ENCODE measurements around the gene NTSR2.
"Not testable (repeated sequence)": the region's sequence is repeated elsewhere in the genome, so short reads cannot be mapped to it uniquely, and the experiment has no call there.

NTSR2 gene

GRCh38 chr2:11679486-11680181 lies 9.6 kb upstream of the NTSR2 start:
- no peak for DNase-seq (ENCODE audit: low read depth)

GRCh38 chr2:11679016-11679415 lies 9.0 kb upstream of the NTSR2 start:
- DNase-seq (ENCODE audit: low read depth) = no peak

DNA sequence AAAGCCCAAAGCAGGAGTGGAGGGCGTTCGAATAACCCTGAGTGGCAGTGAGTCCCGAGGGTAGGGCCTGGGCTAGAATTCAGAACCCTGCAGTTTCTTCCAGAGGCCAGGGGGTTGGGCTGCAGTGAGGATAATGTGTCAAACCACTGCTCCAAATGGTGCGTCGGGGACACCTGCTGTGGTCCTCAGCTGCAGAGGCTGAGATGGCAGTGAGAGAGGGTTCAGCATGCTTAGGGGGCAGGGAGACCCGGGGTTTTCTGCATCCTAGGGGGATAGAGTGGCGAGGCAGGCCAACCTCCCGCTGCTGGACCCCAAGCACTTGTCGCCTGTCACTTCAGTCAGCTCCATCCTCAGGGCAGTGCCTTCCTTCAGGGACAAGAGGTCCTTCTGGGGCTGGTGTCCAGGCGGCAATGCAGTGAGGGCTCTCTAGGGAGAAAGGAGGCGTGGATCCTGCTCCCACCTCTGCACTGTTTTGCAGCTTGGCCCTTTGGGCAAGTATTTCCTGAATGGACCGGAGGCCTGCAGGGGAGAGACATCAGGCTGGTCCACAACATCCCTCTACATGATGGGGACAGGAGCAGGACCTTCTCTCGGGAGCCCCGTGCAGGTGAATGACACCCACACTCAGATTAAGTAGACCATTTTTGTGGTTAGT lies 8.4 kb upstream of the NTSR2 start:
- no peak for DNase-seq (ENCODE audit: low read depth)

DNA sequence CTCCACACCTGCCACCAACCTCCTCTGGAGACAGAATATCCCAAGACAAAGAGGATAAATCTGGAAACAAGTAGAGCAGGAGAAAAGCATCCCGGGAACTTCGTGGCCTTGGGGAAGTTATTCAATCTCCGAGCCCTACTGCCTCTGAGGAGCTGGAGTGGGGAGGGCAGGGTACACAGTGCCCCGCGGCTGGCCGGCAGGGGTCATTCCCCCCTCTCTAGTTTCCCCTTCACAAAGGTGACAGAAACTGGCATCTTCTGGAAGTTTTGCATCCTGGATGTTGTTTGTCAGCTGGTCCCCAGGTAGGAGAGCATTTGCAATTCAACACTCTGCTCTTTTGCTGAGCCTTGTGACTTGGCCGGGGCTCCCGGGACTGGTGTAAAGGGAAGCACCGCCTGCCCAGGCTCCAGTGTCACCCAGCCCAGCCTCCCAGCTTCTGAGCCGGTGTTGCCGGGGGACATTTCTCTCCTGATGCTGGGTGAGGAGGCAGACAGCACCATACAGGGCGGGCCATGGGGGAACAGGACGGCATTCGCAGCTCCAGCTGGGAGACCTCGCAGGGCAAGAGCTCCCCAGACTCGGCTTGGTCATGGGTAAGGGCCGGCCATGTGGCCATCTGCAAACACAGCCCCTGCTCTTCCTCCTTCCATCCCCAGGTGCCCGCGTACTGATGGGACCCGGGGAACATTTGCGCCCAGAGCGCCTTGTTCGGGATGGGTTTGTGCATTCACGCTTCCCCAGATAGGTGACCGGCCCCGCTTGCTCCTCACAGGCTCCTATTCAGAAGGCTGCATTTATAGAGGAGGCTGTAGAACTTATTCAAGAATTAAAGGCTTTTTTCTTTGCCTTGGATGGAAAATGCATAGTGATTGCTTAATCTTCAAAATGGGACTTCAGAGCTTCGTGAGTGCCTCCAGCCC lies 7.4 kb upstream of the NTSR2 start:
- no peak for DNase-seq (ENCODE audit: low read depth)

DNA sequence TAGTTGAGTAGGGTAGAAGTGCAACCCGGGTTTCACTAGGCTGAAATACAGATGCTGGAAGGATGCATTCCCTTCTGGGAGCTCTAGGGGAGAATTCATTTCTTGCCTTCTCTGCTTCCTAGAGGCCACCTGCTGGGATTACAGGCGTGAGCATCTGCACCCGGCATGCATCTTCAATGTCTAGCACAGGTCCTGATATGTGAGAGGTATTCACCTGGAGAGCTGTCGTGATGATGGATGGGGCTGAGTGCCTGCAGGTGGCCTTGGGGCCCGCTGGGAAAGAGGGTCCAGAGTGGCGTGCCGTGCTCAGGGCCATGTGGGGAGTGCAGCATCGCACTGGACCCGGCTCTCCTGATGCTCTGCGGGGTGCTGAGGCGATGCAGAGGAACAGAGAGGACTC lies 6.6 kb upstream of the NTSR2 start:
- no peak for DNase-seq (ENCODE audit: low read depth)

DNA sequence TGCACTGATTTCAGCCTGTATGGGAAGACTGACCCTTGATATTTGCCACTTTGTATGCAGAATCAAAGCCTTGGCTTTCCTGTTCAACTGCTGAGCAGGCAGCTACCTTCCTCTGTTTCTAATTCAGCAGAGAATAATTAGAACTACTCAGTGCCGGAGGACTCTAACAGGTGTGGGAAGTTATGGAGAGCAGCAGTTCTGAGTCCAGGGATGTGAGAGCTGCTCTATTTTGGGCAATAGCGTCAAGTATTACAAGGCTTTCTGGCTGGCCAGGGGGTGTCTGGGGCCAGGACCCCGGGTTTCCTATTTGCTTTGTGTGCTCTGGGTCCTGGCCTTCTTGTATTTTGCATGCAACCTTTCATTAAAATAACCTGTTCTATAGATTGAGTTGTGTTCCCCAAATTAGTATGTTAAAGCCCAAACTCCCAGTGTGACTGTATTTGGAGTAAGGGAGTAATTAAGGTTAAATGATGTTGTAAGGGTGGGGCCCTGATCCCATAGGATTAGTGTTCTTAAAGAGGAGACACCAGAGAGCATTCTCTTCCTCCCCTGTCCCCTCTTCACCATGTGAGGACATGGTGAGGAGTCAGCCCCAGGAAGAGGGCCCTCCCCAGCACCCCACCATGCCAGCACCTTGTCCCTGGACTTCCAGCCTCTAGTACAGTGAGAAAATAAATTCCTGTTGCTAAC lies 5.6 kb upstream of the NTSR2 start:
- no peak for DNase-seq (ENCODE audit: low read depth)

DNA sequence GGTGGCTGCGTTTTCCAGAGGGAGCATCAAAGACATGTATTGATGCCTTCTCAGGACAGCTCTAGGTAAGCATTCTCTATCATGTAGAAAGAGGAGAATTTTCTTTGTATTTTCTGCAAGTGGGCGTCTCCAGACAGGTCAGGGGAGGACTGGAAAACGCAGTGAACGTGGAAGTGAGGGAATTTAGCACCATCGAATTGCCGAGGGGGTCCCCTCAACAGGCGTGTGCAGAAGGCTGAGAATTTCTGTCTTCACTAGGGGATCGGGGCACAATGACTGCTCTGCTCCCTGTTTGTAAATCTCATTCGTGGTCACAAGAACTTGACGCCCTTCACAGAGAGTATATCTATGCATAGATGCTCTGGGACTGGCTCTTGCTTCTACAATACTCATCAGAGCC lies 5.0 kb upstream of the NTSR2 start:
- no peak for DNase-seq (ENCODE audit: low read depth)

DNA sequence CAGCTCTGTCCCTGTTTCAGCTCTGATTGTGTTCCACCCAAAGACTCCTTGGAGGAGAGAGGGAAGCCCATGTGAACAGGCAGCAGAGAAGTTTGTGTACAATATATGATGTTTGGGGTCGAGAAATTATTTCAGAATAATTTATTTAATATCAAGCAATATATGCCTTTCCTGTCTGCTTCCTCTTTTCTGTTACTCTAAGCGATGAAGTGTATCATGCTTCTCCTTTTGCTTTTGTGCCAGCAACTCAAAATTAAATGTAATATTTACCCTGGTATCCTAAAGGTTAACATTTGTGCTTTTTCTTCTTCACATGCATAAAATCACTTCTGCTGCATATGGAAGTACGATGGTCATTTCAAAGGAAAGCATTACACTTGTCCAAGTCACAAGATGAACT lies 2.4 kb upstream of the NTSR2 start:
- no peak for DNase-seq (ENCODE audit: low read depth)

GRCh38 chr2:11667866-11668637 lies 1.9 kb downstream of the NTSR2 start:
- DNase-seq (ENCODE audit: low read depth) = no peak

GRCh38 chr2:11667194-11667593 lies 2.8 kb downstream of the NTSR2 start:
- DNase-seq (ENCODE audit: low read depth) = no peak

GRCh38 chr2:11665510-11666362 lies 4.3 kb downstream of the NTSR2 start:
- no peak for DNase-seq (ENCODE audit: low read depth)

DNA sequence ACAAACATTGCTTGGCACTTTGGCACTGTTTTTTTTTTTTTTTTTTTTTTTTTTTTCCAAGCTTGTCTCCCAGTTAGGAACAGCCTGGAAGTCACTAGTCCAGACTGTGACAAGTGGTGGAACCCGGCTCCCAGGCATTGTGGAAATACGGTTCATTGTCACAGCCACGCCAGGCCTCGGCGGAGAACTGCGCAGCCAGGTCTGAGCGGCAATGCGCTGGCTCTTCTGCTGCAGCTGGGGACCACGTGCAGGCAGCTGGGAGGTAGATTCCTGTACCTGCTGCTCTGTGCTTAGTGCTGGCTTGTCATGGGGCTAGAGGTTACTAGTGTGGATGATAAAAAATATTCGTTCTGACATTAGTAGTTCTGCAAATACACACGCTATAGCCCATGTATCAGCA lies 5.0 kb downstream of the NTSR2 start:
- no peak for DNase-seq (ENCODE audit: low read depth)

GRCh38 chr2:11663427-11663826 lies 6.6 kb downstream of the NTSR2 start:
- DNase-seq (ENCODE audit: low read depth) = no peak

DNA sequence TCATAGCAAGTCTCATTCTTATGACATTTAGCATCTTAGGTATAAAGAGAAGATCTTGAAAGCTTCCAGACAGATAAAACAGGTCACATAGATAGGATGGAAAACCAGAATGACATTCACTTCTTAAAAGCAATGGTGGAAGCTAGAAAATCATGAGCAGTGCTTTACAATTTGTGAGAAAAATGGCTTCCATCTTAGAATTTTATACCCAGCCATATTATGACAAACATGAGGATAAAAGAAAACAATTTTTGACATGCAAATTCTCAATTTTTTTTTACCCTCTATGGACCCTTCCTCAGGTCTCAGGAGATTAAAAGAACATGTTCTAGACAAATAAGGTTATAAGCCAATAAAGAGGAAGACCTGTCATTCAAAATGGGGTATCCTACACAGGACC lies 7.1 kb downstream of the NTSR2 start:
- no peak for DNase-seq (ENCODE audit: low read depth)

GRCh38 chr2:11661891-11662435 lies 8.0 kb downstream of the NTSR2 start:
- DNase-seq (ENCODE audit: low read depth) = no peak

DNA sequence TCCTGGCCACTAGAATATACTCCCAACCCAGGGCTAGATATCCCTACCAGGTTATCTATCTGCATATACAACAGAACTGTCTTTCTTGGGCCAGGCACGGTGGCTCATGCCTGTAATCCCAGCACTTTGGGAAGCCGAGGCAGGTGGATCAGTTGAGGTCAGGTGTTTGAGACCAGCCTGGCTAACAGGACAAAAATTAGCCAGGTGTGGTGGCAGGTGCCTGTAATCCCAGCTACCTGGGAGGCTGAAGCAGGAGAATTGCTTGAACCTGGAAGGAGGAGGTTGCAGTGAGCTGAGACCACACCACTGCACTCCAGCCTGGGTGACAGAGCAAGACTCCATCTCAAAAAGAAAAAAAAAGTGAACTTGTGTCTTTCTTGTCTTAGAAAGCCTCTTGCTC lies 9.6 kb downstream of the NTSR2 start:
- DNase-seq (ENCODE audit: low read depth) = not testable (repeated sequence)

GRCh38 chr2:11659851-11660250 lies 10.1 kb downstream of the NTSR2 start:
- no peak for DNase-seq (ENCODE audit: low read depth)

- no peak for DNase-seq (ENCODE audit: low read depth)
Measured at GRCh38 chr2:11659115-11659475, 10.9 kb downstream of the NTSR2 start.

DNA sequence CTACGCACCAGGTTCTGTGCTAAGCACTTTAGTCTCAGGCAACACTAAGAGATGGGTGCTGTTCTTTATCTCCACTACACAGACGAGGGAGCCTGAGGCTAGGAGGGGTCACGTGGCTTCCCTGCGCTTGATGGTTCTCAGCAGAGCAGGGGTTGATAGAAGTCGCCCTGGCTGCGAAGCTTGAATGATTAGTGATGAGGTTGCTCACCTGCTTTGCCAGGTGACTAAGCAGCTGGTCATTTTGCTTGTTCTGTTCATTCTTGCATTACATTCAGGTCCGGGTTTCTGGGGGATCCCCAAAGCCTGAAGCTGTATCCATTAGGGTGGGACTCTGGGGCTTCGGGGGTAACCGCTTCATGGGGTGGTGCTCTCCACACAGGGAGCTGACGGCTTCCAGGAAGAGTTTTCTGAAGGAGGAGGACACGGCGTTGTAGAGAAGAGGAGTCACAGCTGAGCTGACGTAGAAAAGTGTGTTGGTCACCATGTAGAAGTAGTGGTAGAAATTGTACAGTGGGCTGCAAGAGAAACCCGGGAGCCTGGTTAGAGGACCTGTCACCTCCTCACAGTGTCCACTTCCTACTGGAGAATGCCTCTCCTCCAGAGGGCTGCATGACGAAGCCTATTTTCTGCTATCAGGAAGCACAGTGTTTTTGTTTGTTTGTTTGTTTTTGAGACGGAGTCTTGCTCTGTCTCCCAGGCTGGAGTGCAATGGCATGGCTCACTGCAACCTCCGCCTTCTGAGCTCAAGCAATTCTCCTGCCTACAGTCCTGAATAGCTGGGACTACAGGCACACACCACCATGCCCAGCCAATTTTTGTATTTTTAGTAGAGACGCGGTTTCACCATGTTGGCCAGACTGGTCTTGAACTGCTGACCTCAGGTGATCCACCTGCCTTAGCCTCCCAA lies 11.5 kb downstream of the NTSR2 start:
- no peak for DNase-seq (ENCODE audit: low read depth)

Data from stimulated activated CD4-positive, alpha-beta T cell treated with anti-CD3 and anti-CD28 coated beads, Interleukin-2, amount 100 ng/mL, for 4 hours (primary cell).